ENCODE results near the gene CFAP99. TPM values are rescaled to one million over a fixed set of nuclear protein-coding genes. Genes with fewer than 3 reads are reported as not detected.

The CFAP99 gene
- total and polyA plus RNA-seq, 2 of the 8 experiments (the other 6 are each of a cell fraction or from before 2014, with no cell fraction given): not detected

GRCh38 chr4:2457481-2458295 lies 38.9 kb downstream of the CFAP99 start:
- WGBS, 2 experiments (ENCODE audit: extremely low coverage in 1 of 2, insufficient coverage in 1 of 2, insufficient read length in 1 of 2, insufficient replicate concordance in 2 of 2, low coverage in 1 of 2, low lambda C conversion rate in 2 of 2, missing lambda C conversion rate in 1 of 2): 91% methylated on average over 24 of the region's 24 CpGs; no CpG with 5 or more reads in 1 of the 2 experiments
- no peak for FAIRE-seq

More at GRCh38 chr4:2457481-2458295, 38.9 kb downstream of the CFAP99 start:
- Histone ChIP-seq H3K79me1 (ENCODE audit: low read depth, low read length) (no peaks in the 10 kb centered on the region; the same call in 1 of the 2 replicates), H2AK5ac (ENCODE audit: low read depth, low read length) (no peak overlapping the region), H3K9me3 (ENCODE audit: insufficient read depth in 2 of 2, low read depth in 1 of 2, low read length in 1 of 2) (no peaks in the 10 kb centered on the region), H3K27ac (ENCODE audit: low read depth, low read length) (no peak overlapping the region), H2BK12ac (ENCODE audit: low read depth, low read length) (0 out of 2 replicates have a peak overlapping the region, but pooled peaks have one; percentile 68), H3K4ac (replicated peaks; ENCODE audit: insufficient read length, low read depth, low read length) (no peak overlapping the region), H3K36me3 (ENCODE audit: control insufficient read depth in 2 of 4, insufficient read depth in 4 of 4, low read length in 3 of 4) (no peaks in the 10 kb centered on the region), H2BK5ac (ENCODE audit: low read depth, low read length) (no peak overlapping the region), H4K91ac (replicated peaks; ENCODE audit: insufficient read length, low read length) (no peak overlapping the region), H4K5ac (ENCODE audit: insufficient read length, low read depth, low read length) (no peak overlapping the region), H2BK120ac (replicated peaks; ENCODE audit: low read depth, low read length) (no peak overlapping the region), H3K4me1 (replicated peaks in 1 of 4; ENCODE audit: control insufficient read depth in 3 of 4, insufficient read depth in 4 of 4, low read length in 3 of 4) (peaks cover 0 to 10% (median 2%) of the 10 kb centered on the region in 4 experiments; a peak in 4 of 7 replicates), H3K9ac (replicated peaks in 1 of 4; ENCODE audit: extremely low read depth in 1 of 4, low read depth in 3 of 4, low read length in 3 of 4) (no peak overlapping the region; a peak in 1 of 7 replicates), H4K20me1 (replicated peaks in 1 of 2; ENCODE audit: control insufficient read depth in 1 of 2, insufficient read depth in 2 of 2, low read length in 2 of 2) (no peaks in the 10 kb centered on the region), H2BK20ac (ENCODE audit: low read length) (no peak overlapping the region), H3K4me3 (ENCODE audit: extremely low read depth in 1 of 4, insufficient read depth in 2 of 4, low read depth in 3 of 4, low read length in 4 of 4) (no peak overlapping the region), H3K23ac (ENCODE audit: insufficient read length) (no peak overlapping the region), H3K27me3 (replicated peaks in 1 of 4; ENCODE audit: control insufficient read depth in 3 of 4, extremely low read depth in 1 of 4, insufficient read depth in 3 of 4, low read length in 3 of 4) (peaks cover 0 to 10% (median 9%) of the 10 kb centered on the region in 4 experiments; a peak in 4 of 7 replicates), H3K18ac (ENCODE audit: extremely low read depth, low read length) (no peak overlapping the region), H3K14ac (ENCODE audit: insufficient read length) (no peak overlapping the region), H3K79me2 (ENCODE audit: control insufficient read depth in 1 of 2, insufficient read depth in 2 of 2, low read length in 2 of 2) (no peaks in the 10 kb centered on the region), H2AFZ (ENCODE audit: low read length) (no peak overlapping the region), H3K23me2 (ENCODE audit: low read depth, low read length) (peaks cover 3% of the 10 kb centered on the region; the same call in 1 of the 2 replicates), H2BK15ac (ENCODE audit: low read length) (peak overlapping the region; percentile 53; the same call in 1 of the 2 replicates), H4K8ac (ENCODE audit: extremely low read depth, insufficient read depth, low read length) (no peak overlapping the region; the same call in 1 of the 2 replicates), H3K4me2 (ENCODE audit: insufficient read depth in 1 of 2, low read depth in 2 of 2, low read length in 2 of 2) (no peak overlapping the region), H3K56ac (replicated peaks; ENCODE audit: insufficient read length, low read depth, low read length) (no peak overlapping the region)
- POLR2A ChIA-PET (ENCODE audit: partially characterized antibody): interaction anchor here (0.6 to 3.4 kb wide), 2 partner anchors 11 to 280 kb away, joined by 3 to 15 read pairs; partner anchors contain the start of gene RNF4
- CTCF ChIA-PET (ENCODE audit: partially characterized antibody): interaction anchor here (1.5 to 5.7 kb wide), 3 partner anchors 10 to 16 kb away, joined by 3 to 39 read pairs (median 12); no protein-coding TSS in a partner anchor
- no peak for DNase-seq (ENCODE audit: low read depth in 1 of 2, low spot score in 2 of 2)
- TF ChIP-seq, protein P1, sequence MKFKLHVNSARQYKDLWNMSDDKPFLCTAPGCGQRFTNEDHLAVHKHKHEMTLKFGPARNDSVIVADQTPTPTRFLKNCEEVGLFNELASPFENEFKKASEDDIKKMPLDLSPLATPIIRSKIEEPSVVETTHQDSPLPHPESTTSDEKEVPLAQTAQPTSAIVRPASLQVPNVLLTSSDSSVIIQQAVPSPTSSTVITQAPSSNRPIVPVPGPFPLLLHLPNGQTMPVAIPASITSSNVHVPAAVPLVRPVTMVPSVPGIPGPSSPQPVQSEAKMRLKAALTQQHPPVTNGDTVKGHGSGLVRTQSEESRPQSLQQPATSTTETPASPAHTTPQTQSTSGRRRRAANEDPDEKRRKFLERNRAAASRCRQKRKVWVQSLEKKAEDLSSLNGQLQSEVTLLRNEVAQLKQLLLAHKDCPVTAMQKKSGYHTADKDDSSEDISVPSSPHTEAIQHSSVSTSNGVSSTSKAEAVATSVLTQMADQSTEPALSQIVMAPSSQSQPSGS (IDR thresholded peaks at IDR 0.05; ENCODE audit: low read length): no peak
- TF ChIP-seq SP2 (IDR thresholded peaks at IDR 0.05; ENCODE audit: low read length) (no peak), SIRT6 (IDR thresholded peaks at IDR 0.05; ENCODE audit: low read length) (no peak), TEAD4 (IDR thresholded peaks at IDR 0.05; ENCODE audit: low read depth, low read length) (no peak), SAP30 (IDR thresholded peaks at IDR 0.05; ENCODE audit: insufficient read depth, insufficient replicate concordance, low read length) (no peak), RFX5 (IDR thresholded peaks at IDR 0.05; ENCODE audit: borderline replicate concordance, low read depth, low read length) (no peak)

Measured in H1 (cell line).